K562 (cell line): ENCODE data around the gene PRKRIP1.

Source experiments
- GATA2 ChIP-seq: sonication (generic); formaldehyde crosslinking; IDR thresholded peaks from 2 replicates; pipeline ENCODE4 v1.4.0; 2020; ENCODE audit warnings: mild to moderate bottlenecking, missing genetic modification reagents
- TF ChIP-seq, protein P1 (sequence below), 3 experiments: IDR thresholded peaks in 2 of 3; conservative IDR thresholded peaks in 1 of 3; 2 replicates each; pipeline ENCODE4 v1.5.1; 2011 to 2012; ENCODE audit warnings: low read length in 3 of 3, mild to moderate bottlenecking in 3 of 3, control low read depth in 2 of 3, improper control_type of control experiment in 1 of 3, inconsistent platforms in 1 of 3, low read depth in 1 of 3, mixed read lengths in 1 of 3, moderate library complexity in 1 of 3; ENCODE audit not compliant: insufficient read depth in 2 of 3

DNA sequence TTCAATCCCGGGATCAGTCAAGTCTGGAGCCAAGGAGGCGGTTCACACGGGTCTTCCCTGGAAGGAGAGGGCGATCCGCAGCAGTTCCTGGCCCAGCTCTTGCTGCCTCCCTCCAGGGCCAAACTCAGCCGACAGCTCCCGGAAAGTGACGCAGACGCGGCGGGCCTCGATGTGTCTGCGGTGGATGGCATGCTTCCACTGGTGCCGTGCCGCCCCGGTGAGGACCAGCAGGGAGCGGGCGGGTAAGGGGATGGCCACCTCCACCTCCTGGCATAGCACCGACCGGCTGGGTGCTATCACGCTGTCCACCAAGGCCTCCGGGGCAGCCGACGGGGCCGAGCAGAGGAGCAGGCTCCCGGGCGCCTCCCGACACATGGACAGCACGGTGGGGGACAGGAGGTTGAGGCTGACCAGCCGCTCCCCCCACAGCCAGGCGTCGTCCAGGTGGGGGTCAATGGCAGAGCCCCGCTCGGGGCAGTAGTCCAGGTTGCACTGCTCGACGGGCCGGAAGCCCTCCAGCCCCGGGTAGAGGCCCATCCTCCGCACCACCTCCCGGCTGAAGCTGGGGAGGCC is 61.3 kb downstream of the PRKRIP1 start:
- no peak for TF ChIP-seq GATA2 (CRISPR knock-in tag)
- TF ChIP-seq, protein P1, sequence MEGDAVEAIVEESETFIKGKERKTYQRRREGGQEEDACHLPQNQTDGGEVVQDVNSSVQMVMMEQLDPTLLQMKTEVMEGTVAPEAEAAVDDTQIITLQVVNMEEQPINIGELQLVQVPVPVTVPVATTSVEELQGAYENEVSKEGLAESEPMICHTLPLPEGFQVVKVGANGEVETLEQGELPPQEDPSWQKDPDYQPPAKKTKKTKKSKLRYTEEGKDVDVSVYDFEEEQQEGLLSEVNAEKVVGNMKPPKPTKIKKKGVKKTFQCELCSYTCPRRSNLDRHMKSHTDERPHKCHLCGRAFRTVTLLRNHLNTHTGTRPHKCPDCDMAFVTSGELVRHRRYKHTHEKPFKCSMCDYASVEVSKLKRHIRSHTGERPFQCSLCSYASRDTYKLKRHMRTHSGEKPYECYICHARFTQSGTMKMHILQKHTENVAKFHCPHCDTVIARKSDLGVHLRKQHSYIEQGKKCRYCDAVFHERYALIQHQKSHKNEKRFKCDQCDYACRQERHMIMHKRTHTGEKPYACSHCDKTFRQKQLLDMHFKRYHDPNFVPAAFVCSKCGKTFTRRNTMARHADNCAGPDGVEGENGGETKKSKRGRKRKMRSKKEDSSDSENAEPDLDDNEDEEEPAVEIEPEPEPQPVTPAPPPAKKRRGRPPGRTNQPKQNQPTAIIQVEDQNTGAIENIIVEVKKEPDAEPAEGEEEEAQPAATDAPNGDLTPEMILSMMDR (IDR thresholded peaks at IDR 0.05 in 2 of 3, conservative IDR thresholded peaks at IDR 0.05 in 1 of 3; ENCODE audit: insufficient read depth in 2 of 3, low read depth in 1 of 3, low read length in 3 of 3): no peak
